Measurements from ENCODE around the gene TMEM178B. TPM values are rescaled to one million over a fixed set of nuclear protein-coding genes. Genes with fewer than 3 reads are reported as not detected.

Gene TMEM178B
- total and polyA plus RNA-seq, 2 donors (not counting 1 experiment from before 2014, with no cell fraction given): 0.28 to 0.96 TPM

DNA sequence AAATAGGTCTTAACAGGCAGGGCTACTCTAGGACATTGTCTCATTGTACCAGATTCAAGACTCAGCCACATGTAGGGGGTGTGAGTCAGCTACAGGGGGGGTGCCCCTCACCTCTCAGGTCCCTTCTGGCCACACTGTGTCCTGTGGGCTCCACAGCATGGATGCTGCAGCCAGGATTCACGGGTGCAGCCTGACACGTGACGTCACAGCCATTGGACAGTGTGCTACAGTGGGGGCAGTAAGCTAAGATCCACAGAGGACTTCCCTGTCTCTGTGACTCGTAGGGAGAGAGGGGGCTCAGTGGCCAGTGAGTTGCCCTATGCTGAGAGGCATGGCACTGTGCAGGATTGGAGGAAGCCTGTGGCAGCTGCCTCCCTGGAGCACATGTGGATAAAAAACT, 77.9 kb downstream of the TMEM178B start:
- H3K27ac Mint-ChIP-seq: no peak overlapping the region
- no peaks in the 10 kb centered on the region for H3K4me1 ChIP-seq (ENCODE audit: control insufficient read depth in 2 of 2, insufficient read depth in 2 of 2, low read length in 2 of 2)
- H3K79me2 ChIP-seq (ENCODE audit: control insufficient read depth, insufficient read depth, low read length): no peaks in the 10 kb centered on the region
- H2AFZ ChIP-seq (ENCODE audit: insufficient read depth, low read depth, low read length, poor library complexity, severe bottlenecking): no peak overlapping the region
- ATAC-seq (ENCODE audit: low read depth) (no peak), DNase-seq (peak; percentile 5)
- H3K27me3 ChIP-seq (replicated peaks in 1 of 4; ENCODE audit: control extremely low read depth in 1 of 4, control insufficient read depth in 3 of 4, insufficient read depth in 4 of 4, low read length in 3 of 4): peaks cover 0 to 2% (median 0%) of the 10 kb centered on the region in 4 experiments
- TF ChIP-seq EZH2 (IDR thresholded peaks at IDR 0.05; ENCODE audit: borderline replicate concordance, insufficient read depth, low read depth, low read length, poor library complexity, severe bottlenecking): no peak
- TF ChIP-seq, protein P1, sequence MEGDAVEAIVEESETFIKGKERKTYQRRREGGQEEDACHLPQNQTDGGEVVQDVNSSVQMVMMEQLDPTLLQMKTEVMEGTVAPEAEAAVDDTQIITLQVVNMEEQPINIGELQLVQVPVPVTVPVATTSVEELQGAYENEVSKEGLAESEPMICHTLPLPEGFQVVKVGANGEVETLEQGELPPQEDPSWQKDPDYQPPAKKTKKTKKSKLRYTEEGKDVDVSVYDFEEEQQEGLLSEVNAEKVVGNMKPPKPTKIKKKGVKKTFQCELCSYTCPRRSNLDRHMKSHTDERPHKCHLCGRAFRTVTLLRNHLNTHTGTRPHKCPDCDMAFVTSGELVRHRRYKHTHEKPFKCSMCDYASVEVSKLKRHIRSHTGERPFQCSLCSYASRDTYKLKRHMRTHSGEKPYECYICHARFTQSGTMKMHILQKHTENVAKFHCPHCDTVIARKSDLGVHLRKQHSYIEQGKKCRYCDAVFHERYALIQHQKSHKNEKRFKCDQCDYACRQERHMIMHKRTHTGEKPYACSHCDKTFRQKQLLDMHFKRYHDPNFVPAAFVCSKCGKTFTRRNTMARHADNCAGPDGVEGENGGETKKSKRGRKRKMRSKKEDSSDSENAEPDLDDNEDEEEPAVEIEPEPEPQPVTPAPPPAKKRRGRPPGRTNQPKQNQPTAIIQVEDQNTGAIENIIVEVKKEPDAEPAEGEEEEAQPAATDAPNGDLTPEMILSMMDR (IDR thresholded peaks at IDR 0.05): no peak
- no peaks in the 10 kb centered on the region for H4K20me1 ChIP-seq (ENCODE audit: control insufficient read depth, insufficient read depth, low read length, poor library complexity, severe bottlenecking)
- ChIA-PET POLR2A (no interaction called here), CTCF (no interaction called here)
- H3K9ac ChIP-seq (ENCODE audit: low read length): no peak overlapping the region
- no peak overlapping the region for H3K4me3 Mint-ChIP-seq
- no peak overlapping the region for H3K4me2 ChIP-seq (replicated peaks; ENCODE audit: low read depth, low read length, poor library complexity, severe bottlenecking)
- no peaks in the 10 kb centered on the region for H3K9me3 Mint-ChIP-seq (ENCODE audit: insufficient read depth)
- no peak overlapping the region for H3K4me3 ChIP-seq (ENCODE audit: control extremely low read depth in 1 of 5, extremely low read depth in 1 of 5, insufficient read depth in 1 of 5, low read depth in 2 of 5, low read length in 4 of 5)
- WGBS (ENCODE audit: insufficient coverage): 74% methylated on average over 4 of the region's 4 CpGs
- no peak overlapping the region for H3K27ac ChIP-seq (ENCODE audit: low read length in 2 of 2)
- H3K9me3 ChIP-seq (ENCODE audit: control extremely low read depth in 1 of 3, control insufficient read depth in 2 of 3, insufficient read depth in 1 of 3, low read length in 2 of 3): peaks cover 0 to 2% (median 0%) of the 10 kb centered on the region in 3 donors
- no peaks in the 10 kb centered on the region for H3K27me3 Mint-ChIP-seq
- intact Hi-C loops (cut with micrococcal nuclease): no loop called here
- H3K36me3 ChIP-seq (replicated peaks in 1 of 2; ENCODE audit: control extremely low read depth in 1 of 2, control insufficient read depth in 1 of 2, extremely low read depth in 1 of 2, insufficient read depth in 2 of 2, low read length in 1 of 2): no peaks in the 10 kb centered on the region
- peaks cover 3% of the 10 kb centered on the region for H3K4me1 Mint-ChIP-seq

GRCh38 chr7:141153231-141153630, 79.4 kb downstream of the TMEM178B start:
- Mint-ChIP-seq H3K4me1 (peaks cover 14% of the 10 kb centered on the region), H3K27me3 (no peaks in the 10 kb centered on the region), H3K9me3 (ENCODE audit: insufficient read depth) (no peaks in the 10 kb centered on the region), H3K27ac (no peak overlapping the region), H3K4me3 (no peak overlapping the region)
- Histone ChIP-seq H3K9ac (ENCODE audit: low read length) (no peak overlapping the region), H3K27me3 (replicated peaks in 1 of 4; ENCODE audit: control extremely low read depth in 1 of 4, control insufficient read depth in 3 of 4, insufficient read depth in 4 of 4, low read length in 3 of 4) (no peaks in the 10 kb centered on the region), H3K4me2 (replicated peaks; ENCODE audit: low read depth, low read length, poor library complexity, severe bottlenecking) (no peak overlapping the region), H4K20me1 (ENCODE audit: control insufficient read depth, insufficient read depth, low read length, poor library complexity, severe bottlenecking) (no peaks in the 10 kb centered on the region), H3K79me2 (ENCODE audit: control insufficient read depth, insufficient read depth, low read length) (no peaks in the 10 kb centered on the region), H3K27ac (ENCODE audit: low read length in 2 of 2) (no peak overlapping the region), H3K4me1 (ENCODE audit: control insufficient read depth in 2 of 2, insufficient read depth in 2 of 2, low read length in 2 of 2) (peaks cover 0 to 6% of the 10 kb centered on the region in 2 donors), H3K4me3 (ENCODE audit: control extremely low read depth in 1 of 5, extremely low read depth in 1 of 5, insufficient read depth in 1 of 5, low read depth in 2 of 5, low read length in 4 of 5) (no peak overlapping the region), H3K36me3 (replicated peaks in 1 of 2; ENCODE audit: control extremely low read depth in 1 of 2, control insufficient read depth in 1 of 2, extremely low read depth in 1 of 2, insufficient read depth in 2 of 2, low read length in 1 of 2) (no peaks in the 10 kb centered on the region), H2AFZ (ENCODE audit: insufficient read depth, low read depth, low read length, poor library complexity, severe bottlenecking) (no peak overlapping the region), H3K9me3 (ENCODE audit: control extremely low read depth in 1 of 3, control insufficient read depth in 2 of 3, insufficient read depth in 1 of 3, low read length in 2 of 3) (no peaks in the 10 kb centered on the region)
- TF ChIP-seq, protein P1 (IDR thresholded peaks at IDR 0.05): no peak
- no peak for TF ChIP-seq EZH2 (IDR thresholded peaks at IDR 0.05; ENCODE audit: borderline replicate concordance, insufficient read depth, low read depth, low read length, poor library complexity, severe bottlenecking)
- ATAC-seq (ENCODE audit: low read depth) (no peak), DNase-seq (no peak)
- no CpG with 5 or more reads among the region's 3 CpGs for WGBS (ENCODE audit: insufficient coverage)
- intact Hi-C loops (cut with micrococcal nuclease): no loop called here
- ChIA-PET POLR2A (no interaction called here), CTCF (no interaction called here)

Data from B cell (primary cell).